Measurements from ENCODE around the gene TMCO5A.
"Not testable (repeated sequence)": the region's sequence is repeated elsewhere in the genome, so short reads cannot be mapped to it uniquely, and the experiment has no call there.

The TMCO5A gene

DNA sequence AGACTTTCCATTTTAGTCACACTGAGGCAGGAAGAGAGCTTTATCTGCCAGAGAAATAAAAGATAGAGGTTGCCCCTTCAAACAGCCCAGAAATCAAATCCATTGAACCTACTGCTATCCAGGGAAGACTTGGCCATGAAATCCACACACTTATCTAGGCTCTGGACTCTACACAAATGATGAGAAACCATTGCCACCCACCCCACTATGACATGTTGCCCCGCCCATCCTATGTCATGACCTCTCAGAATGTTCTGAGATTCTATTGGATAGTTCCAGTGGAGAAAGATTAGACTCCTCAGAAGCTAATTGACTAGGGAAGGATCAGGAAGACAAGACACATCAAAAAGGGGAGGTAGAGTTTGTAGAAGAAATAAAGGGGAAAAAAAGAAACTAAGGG, at the start of gene TMCO5A:
TMCO5A (plus strand) TSS at position 301 of the 400 bp plus-strand sequence. CDS start 1,684 bp downstream, outside the sequence.
- DNase-seq: no peak

DNA sequence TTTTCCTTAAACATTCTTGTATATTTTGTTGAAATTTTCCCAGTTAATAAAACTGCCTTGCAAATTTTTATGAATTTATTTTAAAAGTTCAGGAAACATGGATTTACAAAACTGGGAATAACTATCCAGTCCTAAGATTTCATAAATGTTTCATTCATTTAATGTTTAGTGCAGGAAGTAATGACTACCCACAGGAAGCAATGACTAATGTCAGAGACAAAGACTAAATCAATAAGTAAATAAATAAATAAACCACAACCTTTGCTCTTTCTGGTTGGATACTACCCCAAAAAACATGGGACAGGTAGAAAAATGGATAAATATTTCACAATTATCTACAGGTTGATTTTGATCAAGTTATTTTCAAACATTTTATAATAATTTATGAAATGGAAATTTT, 48.8 kb upstream of the TMCO5A start:
- no peak for DNase-seq

GRCh38 chr15:37888356-37888755, 46.1 kb upstream of the TMCO5A start:
- DNase-seq: no peak

GRCh38 chr15:37891766-37892368, 42.6 kb upstream of the TMCO5A start:
- peak in 1 of 2 experiments; percentile 30 for DNase-seq

DNA sequence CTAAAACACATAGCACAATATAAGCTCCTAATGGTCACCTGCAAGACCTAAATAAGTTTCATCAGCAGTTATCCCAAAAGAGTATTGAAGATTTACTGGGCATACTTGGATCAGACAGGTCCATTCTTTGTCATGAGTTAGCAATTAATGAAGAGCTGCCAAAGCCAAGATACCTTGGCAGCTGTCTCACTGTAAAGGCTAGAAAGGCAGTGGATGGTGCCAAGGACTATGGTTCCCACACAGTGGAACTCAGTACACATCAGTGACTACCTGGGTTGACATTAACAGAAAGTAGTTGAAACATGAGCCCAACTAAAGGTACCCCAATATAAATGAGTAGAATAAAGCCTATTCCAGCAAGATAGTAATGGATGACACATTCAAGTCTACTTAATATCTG, 41.1 kb upstream of the TMCO5A start:
- DNase-seq: no peak

- no peak for DNase-seq
Observed at GRCh38 chr15:37898362-37898761, 36.1 kb upstream of the TMCO5A start.

- no peak for DNase-seq
Observed at GRCh38 chr15:37900326-37901221, 33.9 kb upstream of the TMCO5A start.

DNA sequence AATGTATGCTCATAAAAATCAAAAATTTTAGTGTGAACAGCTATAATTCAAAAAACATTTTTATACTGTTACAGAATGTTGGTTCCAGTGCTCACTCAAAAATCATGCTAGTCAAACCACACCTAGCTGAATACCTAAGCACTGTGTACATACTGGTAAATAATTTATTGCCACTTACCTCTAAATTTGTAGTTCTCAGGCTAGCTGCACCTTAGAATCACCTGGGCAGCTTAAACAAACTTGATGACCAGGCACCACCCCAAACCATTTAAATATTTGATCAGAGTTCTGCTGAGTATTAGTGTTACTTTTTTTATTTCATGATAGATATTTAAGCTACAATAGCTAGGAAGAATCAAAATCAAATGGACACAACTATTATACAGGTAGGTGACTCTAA, 32.3 kb upstream of the TMCO5A start:
- DNase-seq: no peak

DNA sequence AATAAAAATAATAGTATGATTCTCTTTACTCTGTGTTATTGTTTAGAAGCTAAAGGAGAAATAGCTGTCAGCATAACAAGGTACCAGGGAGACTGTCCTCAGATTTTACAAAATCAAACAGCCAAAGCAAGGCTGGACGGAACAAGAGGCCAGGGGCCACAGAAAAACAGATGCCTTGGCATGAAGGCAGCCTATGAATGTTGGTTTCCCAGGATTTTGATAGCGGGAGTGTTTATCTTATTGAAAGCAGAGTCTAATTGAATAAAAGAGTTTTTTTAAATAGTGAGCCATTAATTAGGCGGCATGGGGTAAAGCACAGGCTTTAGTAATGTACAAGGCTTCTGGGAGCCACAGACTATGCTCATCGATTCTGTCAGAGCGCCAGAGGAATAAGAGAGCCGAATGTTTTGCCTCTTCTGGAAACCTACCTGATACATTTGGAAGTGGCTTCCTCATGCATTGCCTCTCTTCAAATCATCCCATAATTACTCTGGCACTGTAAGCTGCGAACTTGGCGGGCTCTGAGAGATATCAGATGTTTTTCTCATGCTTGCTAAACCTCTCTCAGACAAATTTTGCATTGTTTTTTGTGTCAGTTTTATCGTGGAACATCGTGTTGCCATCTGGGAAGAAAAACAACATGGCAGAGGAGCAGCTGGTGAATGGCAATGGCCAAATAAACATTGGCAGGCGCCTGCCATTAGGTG, 30.4 kb upstream of the TMCO5A start:
- no peak for DNase-seq

GRCh38 chr15:37907136-37907535, 27.3 kb upstream of the TMCO5A start:
- DNase-seq: no peak

DNA sequence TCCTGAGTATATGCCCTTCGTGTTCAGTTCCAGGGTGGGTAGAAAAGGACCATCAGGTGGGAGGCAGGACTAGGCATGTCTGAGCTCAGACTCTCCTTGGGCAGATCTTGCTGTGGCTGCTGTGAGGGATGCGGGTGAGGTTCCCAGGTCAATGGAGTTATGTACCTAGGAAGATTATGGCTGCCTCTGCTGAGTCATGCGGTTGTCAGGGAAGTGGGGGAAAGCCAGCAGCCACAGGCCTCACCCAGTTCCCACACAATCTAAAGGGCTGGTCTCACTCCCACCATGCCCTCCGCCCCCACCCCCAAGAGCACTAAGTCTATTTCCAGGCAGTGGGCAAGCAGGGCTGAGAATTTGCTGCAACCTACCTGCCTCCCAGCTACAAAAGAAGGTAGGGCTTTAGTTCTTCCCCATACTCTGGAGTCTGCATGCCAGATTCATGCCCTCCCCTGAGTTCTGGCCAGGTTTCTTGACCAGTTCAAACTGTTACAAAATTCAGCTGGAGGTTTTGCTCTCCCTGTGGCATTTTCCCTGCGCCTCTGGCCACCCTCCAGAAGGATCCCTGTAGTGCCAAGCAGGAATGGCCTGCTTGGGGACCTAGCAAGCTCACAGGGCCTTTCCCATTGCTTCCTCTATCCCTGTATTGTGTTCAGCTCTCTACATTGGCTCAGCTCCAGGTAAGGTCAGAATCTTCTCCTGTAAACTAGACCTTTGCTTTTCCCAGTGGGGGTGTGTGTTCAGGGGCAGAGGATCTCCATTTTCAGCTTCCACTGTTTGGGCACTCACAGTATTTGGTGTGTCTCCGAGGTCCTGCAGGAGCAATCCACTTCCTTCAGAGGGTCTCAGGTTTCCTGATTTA, 12.7 kb upstream of the TMCO5A start:
- no peak for DNase-seq

GRCh38 chr15:37926136-37926535, 8.3 kb upstream of the TMCO5A start:
- DNase-seq: no peak

DNA sequence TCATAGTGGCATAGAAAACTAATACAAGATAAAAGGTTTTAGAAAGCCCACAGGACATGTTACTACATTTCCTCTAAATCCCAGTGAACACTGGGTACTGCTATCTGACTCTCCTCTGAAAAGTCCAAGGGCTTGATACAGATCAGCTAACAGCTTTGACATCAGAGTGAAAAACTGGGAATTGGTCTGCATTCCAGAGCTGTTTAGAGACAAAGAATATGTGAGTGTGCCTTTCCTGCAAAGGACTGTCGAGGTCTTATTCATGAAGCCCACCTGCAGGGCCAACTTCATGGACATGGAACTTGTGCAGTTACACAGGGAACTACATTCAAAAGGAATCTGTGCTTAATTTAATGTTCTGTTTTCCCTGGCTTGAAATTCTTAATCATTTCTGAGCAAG, 5.2 kb upstream of the TMCO5A start:
- no peak for DNase-seq

- DNase-seq: no peak
Observed at GRCh38 chr15:37931321-37931720, 3.1 kb upstream of the TMCO5A start.

- DNase-seq: no peak
Observed at GRCh38 chr15:37931868-37932267, 2.6 kb upstream of the TMCO5A start.

- no peak for DNase-seq
Observed at GRCh38 chr15:37932549-37932948, 1.9 kb upstream of the TMCO5A start.

GRCh38 chr15:37933666-37934065, 774 bp upstream of the TMCO5A start:
- DNase-seq: no peak

DNA sequence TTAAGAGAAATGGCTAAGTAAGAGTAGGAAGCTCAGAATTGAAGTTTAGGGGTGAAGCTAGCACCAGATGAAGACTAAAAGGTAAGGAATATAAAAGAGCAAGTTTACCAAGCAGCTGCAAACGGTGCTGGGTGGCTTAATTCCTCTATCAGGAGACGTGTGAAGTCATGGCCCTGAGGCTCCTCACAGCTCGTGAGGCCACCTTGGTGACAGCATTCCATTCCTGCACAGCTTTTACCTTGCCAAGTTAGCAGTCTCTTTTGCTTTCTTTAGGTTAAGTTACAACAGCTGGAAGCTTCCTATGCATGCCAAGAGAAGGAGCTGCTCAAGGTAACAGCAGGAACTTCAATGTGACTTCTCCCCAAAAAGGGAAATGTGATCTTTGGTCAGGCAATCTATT, 6.4 kb downstream of the TMCO5A start:
- no peak for DNase-seq

GRCh38 chr15:37941779-37942178, 7.3 kb downstream of the TMCO5A start:
- no peak for DNase-seq

DNA sequence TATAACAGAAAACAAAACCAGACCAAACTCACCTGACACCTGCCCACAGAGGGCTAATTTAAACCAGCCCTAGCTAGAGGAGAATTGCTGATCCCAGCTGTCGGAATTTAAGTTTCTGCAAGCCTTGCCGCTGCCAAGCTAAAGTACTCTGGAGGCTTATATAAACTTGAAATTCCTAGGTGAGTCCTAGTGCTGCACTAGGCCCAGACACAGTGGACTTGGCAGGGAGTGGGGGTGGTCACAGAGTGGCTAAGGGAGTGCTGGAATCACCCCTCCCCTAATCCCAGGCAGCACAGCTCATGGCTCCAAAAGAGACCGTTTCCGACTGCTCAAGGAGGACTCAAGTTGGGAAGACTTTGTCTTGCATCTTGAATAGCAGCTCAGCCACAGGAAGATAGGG, 17.6 kb downstream of the TMCO5A start:
- DNase-seq: no peak

- not testable (repeated sequence) for DNase-seq
Observed at GRCh38 chr15:37960742-37961141, 26.3 kb downstream of the TMCO5A start.

DNA sequence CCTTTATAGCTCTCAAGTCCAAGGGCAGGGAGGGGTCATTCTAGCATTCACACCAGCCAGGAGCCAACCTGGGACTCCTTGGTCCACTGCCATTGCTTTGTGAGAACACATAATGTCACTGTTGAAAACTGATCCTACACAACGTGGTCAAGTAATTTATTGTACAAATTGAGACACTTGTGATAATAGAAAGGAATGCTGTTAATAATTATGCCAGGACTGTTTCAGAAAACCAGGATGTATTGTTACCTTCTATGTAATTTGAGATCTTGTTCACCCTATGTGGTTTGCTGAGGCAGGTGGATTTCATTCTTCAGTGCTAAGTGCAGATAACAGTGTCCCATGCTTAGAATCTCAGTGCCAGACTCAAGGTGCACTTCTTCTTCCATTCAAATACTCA, 33.3 kb downstream of the TMCO5A start:
- no peak for DNase-seq

- DNase-seq: no peak
Observed at GRCh38 chr15:37973856-37974255, 39.4 kb downstream of the TMCO5A start.
